Astrocyte (in vitro differentiated cells and primary cell): Measurements from ENCODE around the gene RFX8. TPM values are rescaled to one million over a fixed set of nuclear protein-coding genes. Genes with fewer than 3 reads are reported as not detected.

ENCODE experiments used
- DNase-seq: peaks from one replicate; pipeline ENCODE4 v3.0.0-alpha.2; 2010; ENCODE audit warnings: low read depth
- FAIRE-seq: peaks from 2 replicates; lab custom pipeline; 2011; peaks lifted over from hg19 to GRCh38; lab: Jason Lieb, UNC
- H2AFZ ChIP-seq: 2 replicates; pipeline ENCODE4 v1.6.0; 2012; ENCODE audit warnings: low read depth, low read length, inconsistent platforms
- H3K27ac ChIP-seq: 2 replicates; pipeline ENCODE4 v1.5.1; 2011; ENCODE audit warnings: low read depth, low read length, inconsistent platforms
- H3K27me3 ChIP-seq: 2 replicates; pipeline ENCODE4 v1.6.0; 2011; ENCODE audit warnings: low read length, inconsistent platforms; ENCODE audit not compliant: insufficient read depth
- H3K36me3 ChIP-seq: 2 replicates; pipeline ENCODE4 v1.5.1; 2011; ENCODE audit warnings: low read length, inconsistent platforms; ENCODE audit not compliant: insufficient read depth
- H3K4me1 ChIP-seq: 2 replicates; pipeline ENCODE4 v1.5.1; 2011; ENCODE audit warnings: low read length, inconsistent platforms; ENCODE audit not compliant: insufficient read depth
- H3K4me2 ChIP-seq: 2 replicates; pipeline ENCODE4 v1.6.0; 2012; ENCODE audit warnings: low read length, inconsistent platforms
- H3K4me3 ChIP-seq: 2 replicates; pipeline ENCODE4 v1.5.1; 2011; ENCODE audit warnings: low read depth, mild to moderate bottlenecking, low read length, inconsistent platforms; ENCODE audit not compliant: insufficient read depth
- H3K79me2 ChIP-seq: 2 replicates; pipeline ENCODE4 v1.6.0; 2012; ENCODE audit warnings: mild to moderate bottlenecking, low read length, inconsistent platforms; ENCODE audit not compliant: insufficient read depth
- H3K9ac ChIP-seq: 2 replicates; pipeline ENCODE4 v1.6.0; 2012; ENCODE audit warnings: mild to moderate bottlenecking, low read length, inconsistent platforms
- H3K9me3 ChIP-seq: 2 replicates; pipeline ENCODE4 v1.5.1; 2012; ENCODE audit warnings: low read depth, mild to moderate bottlenecking, low read length, inconsistent platforms; ENCODE audit not compliant: insufficient read depth
- H4K20me1 ChIP-seq: 2 replicates; pipeline ENCODE4 v1.6.0; 2012; ENCODE audit warnings: low read length, inconsistent platforms; ENCODE audit not compliant: insufficient read depth
- H3K27ac Mint-ChIP-seq: one replicate; pipeline ENCODE4 v1.8.0; 2021; ENCODE audit warnings: mild to moderate bottlenecking, mixed read lengths; ENCODE audit not compliant: unreplicated experiment
- H3K27me3 Mint-ChIP-seq: one replicate; pipeline ENCODE4 v1.8.0; 2021; ENCODE audit warnings: low read depth, mixed read lengths; ENCODE audit not compliant: unreplicated experiment
- H3K36me3 Mint-ChIP-seq: one replicate; pipeline ENCODE4 v1.8.0; 2021; ENCODE audit warnings: low read depth, mixed read lengths; ENCODE audit not compliant: unreplicated experiment
- H3K4me1 Mint-ChIP-seq: one replicate; pipeline ENCODE4 v1.8.0; 2021; ENCODE audit warnings: low read depth, mixed read lengths; ENCODE audit not compliant: unreplicated experiment
- H3K4me3 Mint-ChIP-seq: one replicate; pipeline ENCODE4 v1.8.0; 2021; ENCODE audit warnings: mild to moderate bottlenecking, moderate library complexity, mixed read lengths; ENCODE audit not compliant: unreplicated experiment
- H3K9me3 Mint-ChIP-seq: one replicate; pipeline ENCODE4 v1.8.0; 2021; ENCODE audit warnings: mild to moderate bottlenecking, mixed read lengths; ENCODE audit not compliant: unreplicated experiment
- CTCF ChIP-seq: IDR thresholded peaks from 2 replicates; pipeline ENCODE4 v1.5.1; 2011; ENCODE audit warnings: low read depth, mild to moderate bottlenecking, inconsistent platforms, low read length, moderate library complexity; ENCODE audit not compliant: insufficient read depth
- EZH2 ChIP-seq: IDR thresholded peaks from 2 replicates; pipeline ENCODE4 v1.6.1; 2012; ENCODE audit warnings: mild to moderate bottlenecking, low read length, inconsistent platforms; ENCODE audit not compliant: insufficient read depth
- total RNA-seq: library from RNA; stranded (reverse); gene quantifications from 2 replicates; pipeline ENCODE4 v1.2.1, GENCODE V29; 2021

The RFX8 gene
- total RNA-seq, 1 donor from 2014 or later = not detected

- DNase-seq = peak; percentile 77
- peaks cover 4% of the 10 kb centered on the region for H3K4me1 Mint-ChIP-seq
- no peak overlapping the region for H3K27ac Mint-ChIP-seq
- no peaks in the 10 kb centered on the region for H3K9me3 Mint-ChIP-seq
- H2AFZ ChIP-seq = no peak overlapping the region
- no peaks in the 10 kb centered on the region for H3K79me2 ChIP-seq
- no peaks in the 10 kb centered on the region for H3K36me3 ChIP-seq
- no peak overlapping the region for H3K4me3 Mint-ChIP-seq
- no peak overlapping the region for H3K4me3 ChIP-seq
- TF ChIP-seq EZH2 = no peak
- peaks cover 2% of the 10 kb centered on the region for H3K36me3 Mint-ChIP-seq
- H3K27ac ChIP-seq = no peak overlapping the region
- no peaks in the 10 kb centered on the region for H4K20me1 ChIP-seq
- peaks cover 11% of the 10 kb centered on the region for H3K27me3 ChIP-seq
- FAIRE-seq = no peak
- peaks cover 22% of the 10 kb centered on the region for H3K27me3 Mint-ChIP-seq
- H3K9ac ChIP-seq = no peak overlapping the region
- H3K4me2 ChIP-seq = no peak overlapping the region
- no peaks in the 10 kb centered on the region for H3K9me3 ChIP-seq
- no peaks in the 10 kb centered on the region for H3K4me1 ChIP-seq
Measured at GRCh38 chr2:101360232-101360631, 114.7 kb downstream of the RFX8 start.

GRCh38 chr2:101359410-101359954, 115.4 kb downstream of the RFX8 start:
- Histone ChIP-seq H3K4me1 (no peaks in the 10 kb centered on the region), H3K4me2 (no peak overlapping the region), H4K20me1 (no peaks in the 10 kb centered on the region), H3K9ac (no peak overlapping the region), H3K27ac (no peak overlapping the region), H2AFZ (no peak overlapping the region), H3K79me2 (no peaks in the 10 kb centered on the region), H3K36me3 (no peaks in the 10 kb centered on the region), H3K4me3 (no peak overlapping the region), H3K27me3 (peaks cover 11% of the 10 kb centered on the region), H3K9me3 (no peaks in the 10 kb centered on the region)
- FAIRE-seq = no peak
- DNase-seq = no peak
- no peak overlapping the region for H3K4me3 Mint-ChIP-seq
- H3K27ac Mint-ChIP-seq = no peak overlapping the region
- H3K36me3 Mint-ChIP-seq = no peaks in the 10 kb centered on the region
- peaks cover 19% of the 10 kb centered on the region for H3K27me3 Mint-ChIP-seq
- H3K4me1 Mint-ChIP-seq = peaks cover 4% of the 10 kb centered on the region
- H3K9me3 Mint-ChIP-seq = no peaks in the 10 kb centered on the region
- no peak for TF ChIP-seq EZH2
- TF ChIP-seq CTCF = no peak

GRCh38 chr2:101357376-101357775, 117.5 kb downstream of the RFX8 start:
- no peak overlapping the region for H3K27ac ChIP-seq
- H3K4me2 ChIP-seq = no peak overlapping the region
- no peaks in the 10 kb centered on the region for H3K79me2 ChIP-seq
- H3K4me3 Mint-ChIP-seq = no peak overlapping the region
- no peaks in the 10 kb centered on the region for H3K9me3 ChIP-seq
- DNase-seq (no peak), FAIRE-seq (no peak)
- H3K4me1 Mint-ChIP-seq = peaks cover 4% of the 10 kb centered on the region
- no peaks in the 10 kb centered on the region for H4K20me1 ChIP-seq
- no peak overlapping the region for H3K27ac Mint-ChIP-seq
- H3K4me3 ChIP-seq = no peak overlapping the region
- H3K9me3 Mint-ChIP-seq = no peaks in the 10 kb centered on the region
- no peak overlapping the region for H2AFZ ChIP-seq
- peaks cover 1% of the 10 kb centered on the region for H3K27me3 ChIP-seq
- peaks cover 15% of the 10 kb centered on the region for H3K27me3 Mint-ChIP-seq
- H3K4me1 ChIP-seq = no peaks in the 10 kb centered on the region
- no peak overlapping the region for H3K9ac ChIP-seq
- H3K36me3 ChIP-seq = no peaks in the 10 kb centered on the region
- no peak for TF ChIP-seq EZH2
- no peak for TF ChIP-seq CTCF
- H3K36me3 Mint-ChIP-seq = no peaks in the 10 kb centered on the region
